Measurements from ENCODE around the gene LMX1B.
A peak's percentile ranks its signal among the peaks of the same experiment; 100 is the strongest.
"Not testable (repeated sequence)": the region's sequence is repeated elsewhere in the genome, so short reads cannot be mapped to it uniquely, and the experiment has no call there.

The LMX1B gene

GRCh38 chr9:126706698-126707053 is 92.9 kb downstream of the LMX1B start:
- Histone ChIP-seq H3K9me3 (ENCODE audit: control insufficient read depth, low read length) (no peaks in the 10 kb centered on the region), H3K4me1 (ENCODE audit: control insufficient read depth, insufficient read depth, low read length, poor library complexity, severe bottlenecking) (peaks cover 14% of the 10 kb centered on the region), H3K36me3 (ENCODE audit: control insufficient read depth, insufficient read depth, low read length) (no peaks in the 10 kb centered on the region), H3K27ac (ENCODE audit: insufficient read depth, low read length, poor library complexity, severe bottlenecking) (no peak overlapping the region), H3K4me3 (ENCODE audit: insufficient read depth, low read depth, low read length, poor library complexity, severe bottlenecking) (no peak overlapping the region), H3K27me3 (replicated peaks; ENCODE audit: control insufficient read depth, insufficient read depth, low read length, poor library complexity, severe bottlenecking) (peaks cover 5% of the 10 kb centered on the region)
- DNase-seq, result no peak

GRCh38 chr9:126707083-126707482 is 93.4 kb downstream of the LMX1B start:
- Histone ChIP-seq H3K4me3 (ENCODE audit: insufficient read depth, low read depth, low read length, poor library complexity, severe bottlenecking) (no peak overlapping the region), H3K36me3 (ENCODE audit: control insufficient read depth, insufficient read depth, low read length) (no peaks in the 10 kb centered on the region), H3K9me3 (ENCODE audit: control insufficient read depth, low read length) (no peaks in the 10 kb centered on the region), H3K4me1 (ENCODE audit: control insufficient read depth, insufficient read depth, low read length, poor library complexity, severe bottlenecking) (peaks cover 14% of the 10 kb centered on the region), H3K27ac (ENCODE audit: insufficient read depth, low read length, poor library complexity, severe bottlenecking) (no peak overlapping the region), H3K27me3 (replicated peaks; ENCODE audit: control insufficient read depth, insufficient read depth, low read length, poor library complexity, severe bottlenecking) (peaks cover 5% of the 10 kb centered on the region)
- DNase-seq, result no peak

GRCh38 chr9:126707712-126708111 is 94.0 kb downstream of the LMX1B start:
- H3K4me1 ChIP-seq (ENCODE audit: control insufficient read depth, insufficient read depth, low read length, poor library complexity, severe bottlenecking), result peaks cover 14% of the 10 kb centered on the region
- not testable (repeated sequence) for H3K4me3 ChIP-seq (ENCODE audit: insufficient read depth, low read depth, low read length, poor library complexity, severe bottlenecking); DNase-seq; H3K36me3 ChIP-seq (ENCODE audit: control insufficient read depth, insufficient read depth, low read length); H3K9me3 ChIP-seq (ENCODE audit: control insufficient read depth, low read length); H3K27ac ChIP-seq (ENCODE audit: insufficient read depth, low read length, poor library complexity, severe bottlenecking); H3K27me3 ChIP-seq (replicated peaks; ENCODE audit: control insufficient read depth, insufficient read depth, low read length, poor library complexity, severe bottlenecking)

- Histone ChIP-seq H3K4me3 (ENCODE audit: insufficient read depth, low read depth, low read length, poor library complexity, severe bottlenecking) (no peak overlapping the region), H3K27me3 (replicated peaks; ENCODE audit: control insufficient read depth, insufficient read depth, low read length, poor library complexity, severe bottlenecking) (peaks cover 5% of the 10 kb centered on the region), H3K9me3 (ENCODE audit: control insufficient read depth, low read length) (no peaks in the 10 kb centered on the region), H3K27ac (ENCODE audit: insufficient read depth, low read length, poor library complexity, severe bottlenecking) (no peak overlapping the region), H3K4me1 (ENCODE audit: control insufficient read depth, insufficient read depth, low read length, poor library complexity, severe bottlenecking) (peaks cover 14% of the 10 kb centered on the region), H3K36me3 (ENCODE audit: control insufficient read depth, insufficient read depth, low read length) (no peaks in the 10 kb centered on the region)
- no peak for DNase-seq
These were observed 94.5 kb downstream of the LMX1B start for GRCh38 chr9:126708178-126708577.

GRCh38 chr9:126709241-126709640 is 95.5 kb downstream of the LMX1B start:
- Histone ChIP-seq H3K9me3 (ENCODE audit: control insufficient read depth, low read length) (no peaks in the 10 kb centered on the region), H3K36me3 (ENCODE audit: control insufficient read depth, insufficient read depth, low read length) (no peaks in the 10 kb centered on the region)
- DNase-seq, result no peak

GRCh38 chr9:126715382-126715781 is 101.7 kb downstream of the LMX1B start:
- Histone ChIP-seq H3K4me1 (ENCODE audit: control insufficient read depth, insufficient read depth, low read length, poor library complexity, severe bottlenecking) (peaks cover 14% of the 10 kb centered on the region), H3K36me3 (ENCODE audit: control insufficient read depth, insufficient read depth, low read length) (no peaks in the 10 kb centered on the region), H3K27me3 (replicated peaks; ENCODE audit: control insufficient read depth, insufficient read depth, low read length, poor library complexity, severe bottlenecking) (no peaks in the 10 kb centered on the region), H3K27ac (ENCODE audit: insufficient read depth, low read length, poor library complexity, severe bottlenecking) (no peak overlapping the region), H3K9me3 (ENCODE audit: control insufficient read depth, low read length) (no peaks in the 10 kb centered on the region), H3K4me3 (ENCODE audit: insufficient read depth, low read depth, low read length, poor library complexity, severe bottlenecking) (no peak overlapping the region)
- DNase-seq, result no peak

More at GRCh38 chr9:126709241-126709640, 95.5 kb downstream of the LMX1B start:
- Histone ChIP-seq H3K27me3 (replicated peaks; ENCODE audit: control insufficient read depth, insufficient read depth, low read length, poor library complexity, severe bottlenecking) (no peaks in the 10 kb centered on the region), H3K4me3 (ENCODE audit: insufficient read depth, low read depth, low read length, poor library complexity, severe bottlenecking) (no peak overlapping the region), H3K4me1 (ENCODE audit: control insufficient read depth, insufficient read depth, low read length, poor library complexity, severe bottlenecking) (peaks cover 14% of the 10 kb centered on the region), H3K27ac (ENCODE audit: insufficient read depth, low read length, poor library complexity, severe bottlenecking) (no peak overlapping the region)

GRCh38 chr9:126717441-126717840 is 103.7 kb downstream of the LMX1B start:
- not testable (repeated sequence) for DNase-seq; H3K27ac ChIP-seq (ENCODE audit: insufficient read depth, low read length, poor library complexity, severe bottlenecking); H3K9me3 ChIP-seq (ENCODE audit: control insufficient read depth, low read length); H3K27me3 ChIP-seq (replicated peaks; ENCODE audit: control insufficient read depth, insufficient read depth, low read length, poor library complexity, severe bottlenecking); H3K36me3 ChIP-seq (ENCODE audit: control insufficient read depth, insufficient read depth, low read length); H3K4me3 ChIP-seq (ENCODE audit: insufficient read depth, low read depth, low read length, poor library complexity, severe bottlenecking)
- H3K4me1 ChIP-seq (ENCODE audit: control insufficient read depth, insufficient read depth, low read length, poor library complexity, severe bottlenecking), result peaks cover 32% of the 10 kb centered on the region

- H3K9me3 ChIP-seq (ENCODE audit: control insufficient read depth, low read length), result no peaks in the 10 kb centered on the region
- H3K4me1 ChIP-seq (ENCODE audit: control insufficient read depth, insufficient read depth, low read length, poor library complexity, severe bottlenecking), result peaks cover 42% of the 10 kb centered on the region
- H3K4me3 ChIP-seq (ENCODE audit: insufficient read depth, low read depth, low read length, poor library complexity, severe bottlenecking), result no peak overlapping the region
- H3K27me3 ChIP-seq (replicated peaks; ENCODE audit: control insufficient read depth, insufficient read depth, low read length, poor library complexity, severe bottlenecking), result no peaks in the 10 kb centered on the region
- H3K36me3 ChIP-seq (ENCODE audit: control insufficient read depth, insufficient read depth, low read length), result no peaks in the 10 kb centered on the region
- peak; percentile 82 to 89 (median 84) for DNase-seq
- H3K27ac ChIP-seq (ENCODE audit: insufficient read depth, low read length, poor library complexity, severe bottlenecking), result peak overlapping the region; percentile 73
These were observed 105.9 kb downstream of the LMX1B start for GRCh38 chr9:126719618-126720031.

GRCh38 chr9:126720036-126720435 is 106.3 kb downstream of the LMX1B start:
- H3K27me3 ChIP-seq (replicated peaks; ENCODE audit: control insufficient read depth, insufficient read depth, low read length, poor library complexity, severe bottlenecking), result no peaks in the 10 kb centered on the region
- peak overlapping the region; percentile 73 for H3K27ac ChIP-seq (ENCODE audit: insufficient read depth, low read length, poor library complexity, severe bottlenecking)
- no peak for DNase-seq
- no peaks in the 10 kb centered on the region for H3K9me3 ChIP-seq (ENCODE audit: control insufficient read depth, low read length)
- peaks cover 42% of the 10 kb centered on the region for H3K4me1 ChIP-seq (ENCODE audit: control insufficient read depth, insufficient read depth, low read length, poor library complexity, severe bottlenecking)
- peak overlapping the region; percentile 6 for H3K4me3 ChIP-seq (ENCODE audit: insufficient read depth, low read depth, low read length, poor library complexity, severe bottlenecking)
- H3K36me3 ChIP-seq (ENCODE audit: control insufficient read depth, insufficient read depth, low read length), result no peaks in the 10 kb centered on the region

GRCh38 chr9:126720661-126721563 is 107.2 kb downstream of the LMX1B start:
- Histone ChIP-seq H3K27me3 (replicated peaks; ENCODE audit: control insufficient read depth, insufficient read depth, low read length, poor library complexity, severe bottlenecking) (no peaks in the 10 kb centered on the region), H3K36me3 (ENCODE audit: control insufficient read depth, insufficient read depth, low read length) (no peaks in the 10 kb centered on the region), H3K27ac (ENCODE audit: insufficient read depth, low read length, poor library complexity, severe bottlenecking) (peak overlapping the region; percentile 73), H3K4me3 (ENCODE audit: insufficient read depth, low read depth, low read length, poor library complexity, severe bottlenecking) (no peak overlapping the region), H3K9me3 (ENCODE audit: control insufficient read depth, low read length) (no peaks in the 10 kb centered on the region), H3K4me1 (ENCODE audit: control insufficient read depth, insufficient read depth, low read length, poor library complexity, severe bottlenecking) (peaks cover 42% of the 10 kb centered on the region)
- DNase-seq, result no peak

Data from effector memory CD4-positive, alpha-beta T cell (primary cell).